GM23338 (cell line): ENCODE data around the gene SCN2B.

Source experiments
- CREB1 ChIP-seq: fragments of 250-450 bp; sonication (Bioruptor Pico); IDR thresholded peaks from 2 replicates; pipeline ENCODE4 v1.5.0; 2020; ENCODE audit warnings: low read depth, mild to moderate bottlenecking, moderate library complexity
- CTCF ChIP-seq, 2 experiments: fragments of 200-600 bp in 1 of 2; sonication (generic) in 1 of 2; conservative IDR thresholded peaks; 2 replicates each; pipeline versions ENCODE4 v1.5.1 to v1.6.1; 2016 to 2017; ENCODE audit warnings: antibody characterized with exemption in 2 of 2, low read depth in 2 of 2, mild to moderate bottlenecking in 2 of 2, moderate library complexity in 1 of 2
- EZH2 ChIP-seq: fragments of 200-600 bp; sonication (generic); IDR thresholded peaks from one replicate; pipeline ENCODE4 v1.8.0; 2017; ENCODE audit warnings: antibody characterized with exemption, mild to moderate bottlenecking, low read depth; ENCODE audit not compliant: unreplicated experiment
- EZH2phosphoT487 ChIP-seq: fragments of 200-600 bp; sonication (generic); IDR thresholded peaks from one replicate; pipeline ENCODE4 v1.8.1; 2018; ENCODE audit warnings: antibody characterized with exemption; ENCODE audit not compliant: unreplicated experiment
- JUNB ChIP-seq: IDR thresholded peaks from one replicate; pipeline ENCODE4 v1.6.1; 2016; ENCODE audit warnings: antibody characterized with exemption; ENCODE audit not compliant: unreplicated experiment
- POLR2AphosphoS5 ChIP-seq: IDR thresholded peaks from 2 replicates; pipeline ENCODE4 v1.6.1; 2016; ENCODE audit warnings: antibody characterized with exemption, low read depth
- REST ChIP-seq: IDR thresholded peaks from one replicate; pipeline ENCODE4 v1.6.1; 2018; ENCODE audit warnings: antibody characterized with exemption; ENCODE audit not compliant: unreplicated experiment
- STAT1 ChIP-seq: IDR thresholded peaks from one replicate; pipeline ENCODE4 v1.6.1; 2016; ENCODE audit warnings: antibody characterized with exemption; ENCODE audit not compliant: unreplicated experiment
- ZNF114 ChIP-seq: fragments of 250-450 bp; sonication (Bioruptor Pico); IDR thresholded peaks from 2 replicates; pipeline ENCODE4 v1.5.0; 2020; ENCODE audit warnings: mild to moderate bottlenecking, moderate library complexity
- ZNF331 ChIP-seq: fragments of 250-450 bp; sonication (Bioruptor Pico); IDR thresholded peaks from 2 replicates; pipeline ENCODE4 v1.5.0; 2020; ENCODE audit warnings: low read depth, mild to moderate bottlenecking, moderate library complexity
- TF ChIP-seq, protein P1 (sequence below): IDR thresholded peaks from 2 replicates; pipeline ENCODE4 v1.6.1; 2016; ENCODE audit warnings: antibody characterized with exemption
- TF ChIP-seq, protein P2 (sequence below): fragments of 250-450 bp; sonication (Bioruptor Pico); IDR thresholded peaks from 2 replicates; pipeline ENCODE4 v1.5.0; 2020; ENCODE audit warnings: mild to moderate bottlenecking, moderate library complexity

GRCh38 chr11:118135051-118135795, 41.2 kb downstream of the SCN2B start:
- TF ChIP-seq CTCF (conservative IDR thresholded peaks at IDR 0.05; ENCODE audit: low read depth in 2 of 2) (no peak), JUNB (no peak), EZH2 (no peak), POLR2AphosphoS5 (no peak), EZH2phosphoT487 (no peak), REST (no peak), CREB1 (CRISPR knock-in tag) (no peak), ZNF114 (CRISPR knock-in tag) (no peak), STAT1 (no peak), ZNF331 (no peak)
- TF ChIP-seq, protein P1, sequence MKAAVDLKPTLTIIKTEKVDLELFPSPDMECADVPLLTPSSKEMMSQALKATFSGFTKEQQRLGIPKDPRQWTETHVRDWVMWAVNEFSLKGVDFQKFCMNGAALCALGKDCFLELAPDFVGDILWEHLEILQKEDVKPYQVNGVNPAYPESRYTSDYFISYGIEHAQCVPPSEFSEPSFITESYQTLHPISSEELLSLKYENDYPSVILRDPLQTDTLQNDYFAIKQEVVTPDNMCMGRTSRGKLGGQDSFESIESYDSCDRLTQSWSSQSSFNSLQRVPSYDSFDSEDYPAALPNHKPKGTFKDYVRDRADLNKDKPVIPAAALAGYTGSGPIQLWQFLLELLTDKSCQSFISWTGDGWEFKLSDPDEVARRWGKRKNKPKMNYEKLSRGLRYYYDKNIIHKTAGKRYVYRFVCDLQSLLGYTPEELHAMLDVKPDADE, result no peak
- TF ChIP-seq, protein P2, sequence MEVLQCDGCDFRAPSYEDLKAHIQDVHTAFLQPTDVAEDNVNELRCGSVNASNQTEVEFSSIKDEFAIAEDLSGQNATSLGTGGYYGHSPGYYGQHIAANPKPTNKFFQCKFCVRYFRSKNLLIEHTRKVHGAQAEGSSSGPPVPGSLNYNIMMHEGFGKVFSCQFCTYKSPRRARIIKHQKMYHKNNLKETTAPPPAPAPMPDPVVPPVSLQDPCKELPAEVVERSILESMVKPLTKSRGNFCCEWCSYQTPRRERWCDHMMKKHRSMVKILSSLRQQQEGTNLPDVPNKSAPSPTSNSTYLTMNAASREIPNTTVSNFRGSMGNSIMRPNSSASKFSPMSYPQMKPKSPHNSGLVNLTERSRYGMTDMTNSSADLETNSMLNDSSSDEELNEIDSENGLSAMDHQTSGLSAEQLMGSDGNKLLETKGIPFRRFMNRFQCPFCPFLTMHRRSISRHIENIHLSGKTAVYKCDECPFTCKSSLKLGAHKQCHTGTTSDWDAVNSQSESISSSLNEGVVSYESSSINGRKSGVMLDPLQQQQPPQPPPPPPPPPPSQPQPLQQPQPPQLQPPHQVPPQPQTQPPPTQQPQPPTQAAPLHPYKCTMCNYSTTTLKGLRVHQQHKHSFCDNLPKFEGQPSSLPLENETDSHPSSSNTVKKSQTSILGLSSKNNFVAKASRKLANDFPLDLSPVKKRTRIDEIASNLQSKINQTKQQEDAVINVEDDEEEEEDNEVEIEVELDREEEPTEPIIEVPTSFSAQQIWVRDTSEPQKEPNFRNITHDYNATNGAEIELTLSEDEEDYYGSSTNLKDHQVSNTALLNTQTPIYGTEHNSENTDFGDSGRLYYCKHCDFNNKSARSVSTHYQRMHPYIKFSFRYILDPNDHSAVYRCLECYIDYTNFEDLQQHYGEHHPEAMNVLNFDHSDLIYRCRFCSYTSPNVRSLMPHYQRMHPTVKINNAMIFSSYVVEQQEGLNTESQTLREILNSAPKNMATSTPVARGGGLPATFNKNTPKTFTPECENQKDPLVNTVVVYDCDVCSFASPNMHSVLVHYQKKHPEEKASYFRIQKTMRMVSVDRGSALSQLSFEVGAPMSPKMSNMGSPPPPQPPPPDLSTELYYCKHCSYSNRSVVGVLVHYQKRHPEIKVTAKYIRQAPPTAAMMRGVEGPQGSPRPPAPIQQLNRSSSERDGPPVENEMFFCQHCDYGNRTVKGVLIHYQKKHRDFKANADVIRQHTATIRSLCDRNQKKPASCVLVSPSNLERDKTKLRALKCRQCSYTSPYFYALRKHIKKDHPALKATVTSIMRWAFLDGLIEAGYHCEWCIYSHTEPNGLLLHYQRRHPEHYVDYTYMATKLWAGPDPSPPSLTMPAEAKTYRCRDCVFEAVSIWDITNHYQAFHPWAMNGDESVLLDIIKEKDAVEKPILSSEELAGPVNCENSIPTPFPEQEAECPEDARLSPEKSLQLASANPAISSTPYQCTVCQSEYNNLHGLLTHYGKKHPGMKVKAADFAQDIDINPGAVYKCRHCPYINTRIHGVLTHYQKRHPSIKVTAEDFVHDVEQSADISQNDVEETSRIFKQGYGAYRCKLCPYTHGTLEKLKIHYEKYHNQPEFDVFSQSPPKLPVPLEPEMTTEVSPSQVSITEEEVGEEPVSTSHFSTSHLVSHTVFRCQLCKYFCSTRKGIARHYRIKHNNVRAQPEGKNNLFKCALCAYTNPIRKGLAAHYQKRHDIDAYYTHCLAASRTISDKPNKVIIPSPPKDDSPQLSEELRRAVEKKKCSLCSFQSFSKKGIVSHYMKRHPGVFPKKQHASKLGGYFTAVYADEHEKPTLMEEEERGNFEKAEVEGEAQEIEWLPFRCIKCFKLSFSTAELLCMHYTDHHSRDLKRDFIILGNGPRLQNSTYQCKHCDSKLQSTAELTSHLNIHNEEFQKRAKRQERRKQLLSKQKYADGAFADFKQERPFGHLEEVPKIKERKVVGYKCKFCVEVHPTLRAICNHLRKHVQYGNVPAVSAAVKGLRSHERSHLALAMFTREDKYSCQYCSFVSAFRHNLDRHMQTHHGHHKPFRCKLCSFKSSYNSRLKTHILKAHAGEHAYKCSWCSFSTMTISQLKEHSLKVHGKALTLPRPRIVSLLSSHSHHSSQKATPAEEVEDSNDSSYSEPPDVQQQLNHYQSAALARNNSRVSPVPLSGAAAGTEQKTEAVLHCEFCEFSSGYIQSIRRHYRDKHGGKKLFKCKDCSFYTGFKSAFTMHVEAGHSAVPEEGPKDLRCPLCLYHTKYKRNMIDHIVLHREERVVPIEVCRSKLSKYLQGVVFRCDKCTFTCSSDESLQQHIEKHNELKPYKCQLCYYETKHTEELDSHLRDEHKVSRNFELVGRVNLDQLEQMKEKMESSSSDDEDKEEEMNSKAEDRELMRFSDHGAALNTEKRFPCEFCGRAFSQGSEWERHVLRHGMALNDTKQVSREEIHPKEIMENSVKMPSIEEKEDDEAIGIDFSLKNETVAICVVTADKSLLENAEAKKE, result no peak
